Measurements from ENCODE around the gene MESD.

Gene MESD

DNA sequence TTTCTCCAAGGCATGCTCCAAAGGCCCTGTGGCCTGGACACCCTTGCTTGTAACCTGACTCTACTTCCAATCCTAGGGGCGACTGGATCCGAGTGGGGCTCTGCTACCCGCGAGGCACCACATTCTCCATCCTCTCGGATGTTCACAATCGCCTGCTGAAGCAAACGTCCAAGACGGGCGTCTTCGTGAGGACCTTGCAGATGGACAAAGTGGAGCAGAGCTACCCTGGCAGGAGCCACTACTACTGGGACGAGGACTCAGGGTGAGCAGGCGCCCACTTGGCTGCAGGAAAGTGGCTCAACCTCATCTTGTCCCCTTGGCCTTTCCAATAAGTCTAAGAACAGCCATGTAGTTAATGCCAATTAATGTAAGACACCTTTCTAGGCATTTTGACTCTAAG lies 51.9 kb downstream of the MESD start:
- no peak for DNase-seq (ENCODE audit: low read depth)

DNA sequence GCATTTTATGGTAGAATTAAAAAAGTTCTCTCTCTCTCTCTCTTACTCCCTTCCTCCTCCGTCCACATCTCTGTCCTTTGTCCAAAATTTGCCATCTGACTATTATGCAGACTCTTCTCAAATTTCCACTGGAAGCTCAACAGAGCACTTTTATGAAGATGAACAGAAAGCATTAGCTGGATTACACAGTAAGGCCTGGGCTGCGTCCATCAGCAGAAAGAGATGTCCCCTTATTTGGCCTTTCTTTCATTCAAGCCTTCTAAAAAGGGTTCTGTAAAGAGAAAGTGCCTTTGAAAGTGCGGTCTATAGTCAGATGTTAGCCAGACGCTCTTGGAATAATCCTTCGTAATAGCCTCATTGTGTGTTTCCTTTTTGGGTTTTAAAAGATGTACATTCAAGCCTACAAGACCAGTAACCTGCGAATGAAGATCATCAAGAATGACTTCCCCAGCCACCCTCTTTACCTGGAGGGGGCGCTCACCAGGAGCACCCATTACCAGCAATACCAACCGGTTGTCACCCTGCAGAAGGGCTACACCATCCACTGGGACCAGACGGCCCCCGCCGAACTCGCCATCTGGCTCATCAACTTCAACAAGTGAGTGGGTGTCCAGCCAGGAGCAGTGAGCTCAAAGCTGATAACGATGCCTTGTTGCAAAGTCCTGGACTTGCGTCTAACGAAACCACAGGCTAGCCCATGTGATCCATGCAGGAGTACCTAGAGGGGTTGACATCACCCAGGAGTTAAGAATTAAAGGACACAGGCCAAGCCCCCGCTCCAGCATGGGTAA lies 53.1 kb downstream of the MESD start:
- DNase-seq (ENCODE audit: low read depth): no peak

DNA sequence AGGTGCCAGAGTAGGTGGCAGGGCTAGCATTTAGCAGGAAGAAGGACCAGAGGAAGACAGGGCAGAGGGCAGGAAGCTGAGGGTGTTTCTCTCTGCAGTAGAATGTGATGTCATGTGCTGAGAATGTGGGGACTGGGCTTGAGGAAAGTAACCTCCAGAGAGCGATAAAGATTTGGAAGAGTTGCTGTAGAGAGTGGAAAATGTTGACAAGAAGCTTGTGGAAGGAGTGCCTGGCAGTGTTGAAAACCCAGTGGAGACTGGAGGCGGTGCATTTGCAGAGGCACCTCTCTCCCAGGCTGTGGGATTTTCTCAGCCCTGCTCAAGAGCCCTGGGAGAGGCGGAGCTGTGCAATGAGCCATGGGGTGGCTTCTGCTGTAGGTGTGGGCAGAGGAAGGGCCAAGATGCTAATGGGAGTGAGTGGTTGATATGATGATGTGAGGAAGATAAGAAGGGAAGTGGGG lies 54.8 kb downstream of the MESD start:
- peak; percentile 80 for DNase-seq (ENCODE audit: low read depth)

DNA sequence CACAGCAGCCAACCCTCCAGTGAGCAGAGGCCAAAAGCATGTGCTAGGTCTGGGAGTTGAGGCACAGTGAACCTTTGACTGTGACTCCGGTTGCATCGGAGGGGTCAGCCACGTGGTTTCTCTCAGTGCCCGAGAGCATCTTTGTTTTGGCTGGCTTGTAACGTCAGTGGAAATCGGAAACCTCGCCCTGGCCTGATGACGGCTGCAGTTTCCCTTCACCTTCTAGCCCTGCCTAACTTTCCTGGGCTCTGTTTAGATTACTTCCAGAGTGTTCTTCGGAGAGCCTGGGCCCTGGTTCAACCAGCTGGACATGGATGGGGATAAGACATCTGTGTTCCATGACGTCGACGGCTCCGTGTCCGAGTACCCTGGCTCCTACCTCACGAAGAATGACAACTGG lies 56.6 kb downstream of the MESD start:
- no peak for DNase-seq (ENCODE audit: low read depth)

DNA sequence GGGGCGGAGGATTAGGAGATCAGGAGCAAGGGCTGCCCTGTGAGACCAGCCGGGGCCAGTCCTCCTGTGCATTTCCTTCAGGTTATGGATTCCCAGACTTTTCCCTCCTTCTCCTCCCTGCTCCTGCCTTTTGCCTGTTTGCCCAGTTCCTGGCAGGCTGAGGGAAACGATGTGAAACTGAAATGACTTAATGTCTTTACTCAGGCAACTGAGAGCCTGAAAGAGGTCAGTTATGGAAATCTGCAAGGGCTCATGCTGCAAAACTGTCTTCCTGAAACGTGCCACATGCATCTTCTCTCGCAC lies 57.2 kb downstream of the MESD start:
- DNase-seq (ENCODE audit: low read depth): no peak

DNA sequence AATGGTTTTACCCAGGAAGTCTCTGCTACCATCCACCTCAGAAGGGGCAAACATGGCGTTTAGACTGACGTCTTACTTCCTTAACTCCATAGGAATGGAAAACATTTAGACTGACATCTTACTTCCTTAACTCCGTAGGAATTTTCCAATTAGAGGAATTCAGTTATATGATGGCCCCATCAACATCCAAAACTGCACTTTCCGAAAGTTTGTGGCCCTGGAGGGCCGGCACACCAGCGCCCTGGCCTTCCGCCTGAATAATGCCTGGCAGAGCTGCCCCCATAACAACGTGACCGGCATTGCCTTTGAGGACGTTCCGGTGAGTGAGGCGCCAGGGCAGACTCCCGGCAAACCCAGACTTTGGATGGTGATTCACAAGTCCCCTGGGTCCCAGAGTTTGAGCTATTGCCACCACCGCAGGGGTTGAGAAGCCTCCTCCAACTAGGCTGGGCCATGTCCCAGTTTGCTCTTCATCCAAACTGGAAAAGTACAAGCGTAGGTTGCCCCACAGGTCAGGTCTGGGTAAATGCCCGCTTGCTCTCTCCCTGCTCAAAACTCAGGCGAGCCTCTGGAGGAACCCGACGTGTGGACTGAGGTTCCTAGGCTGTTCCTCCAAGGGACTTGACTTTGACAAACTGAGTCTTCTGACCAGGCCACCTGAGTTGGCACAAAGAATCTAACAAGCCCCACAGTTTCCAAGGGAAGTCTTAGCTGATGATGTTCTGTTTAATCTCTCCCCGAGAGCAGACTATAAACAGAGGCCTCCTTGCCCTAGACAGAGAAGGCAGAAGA lies 57.7 kb downstream of the MESD start:
- DNase-seq (ENCODE audit: low read depth): no peak

DNA sequence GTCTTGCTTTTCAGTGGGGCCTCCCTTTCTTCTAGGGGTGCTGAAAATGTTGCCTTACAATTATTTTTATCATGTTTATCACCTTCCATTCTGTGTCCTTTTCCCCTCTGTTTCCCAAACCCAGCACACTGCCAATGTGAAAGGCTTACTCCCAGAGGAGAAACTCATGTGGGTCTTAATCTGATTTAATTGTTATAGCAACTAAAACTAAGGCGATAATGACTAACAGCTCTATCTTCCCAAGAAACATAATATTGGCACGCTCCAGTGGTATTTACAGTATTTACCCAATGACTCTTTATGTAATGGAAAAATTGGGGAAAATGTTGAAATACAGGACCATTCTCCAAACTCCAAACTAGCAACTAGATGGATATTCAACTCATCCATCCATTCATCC lies 58.4 kb downstream of the MESD start:
- DNase-seq (ENCODE audit: low read depth): no peak

DNA sequence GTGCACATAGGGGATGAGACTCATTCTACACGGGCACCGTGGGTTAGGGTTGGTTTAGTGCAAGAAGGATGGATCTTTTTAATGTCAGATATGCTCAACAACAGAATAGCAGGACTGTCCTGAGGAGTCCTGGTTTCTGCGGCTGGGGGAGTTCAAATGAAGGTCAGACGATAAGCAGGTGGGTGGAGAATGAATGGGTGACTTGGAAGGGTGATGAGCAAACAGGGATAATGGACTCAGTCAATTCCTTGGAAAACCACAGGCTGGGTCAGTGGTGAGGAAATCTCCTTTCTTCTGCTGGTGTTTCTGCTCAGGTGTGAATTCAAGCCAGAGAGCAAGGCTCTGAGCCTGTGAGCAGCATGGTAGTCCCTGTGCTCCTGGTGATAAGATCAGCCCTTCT lies 59.9 kb downstream of the MESD start:
- peak; percentile 33 for DNase-seq (ENCODE audit: low read depth)

DNA sequence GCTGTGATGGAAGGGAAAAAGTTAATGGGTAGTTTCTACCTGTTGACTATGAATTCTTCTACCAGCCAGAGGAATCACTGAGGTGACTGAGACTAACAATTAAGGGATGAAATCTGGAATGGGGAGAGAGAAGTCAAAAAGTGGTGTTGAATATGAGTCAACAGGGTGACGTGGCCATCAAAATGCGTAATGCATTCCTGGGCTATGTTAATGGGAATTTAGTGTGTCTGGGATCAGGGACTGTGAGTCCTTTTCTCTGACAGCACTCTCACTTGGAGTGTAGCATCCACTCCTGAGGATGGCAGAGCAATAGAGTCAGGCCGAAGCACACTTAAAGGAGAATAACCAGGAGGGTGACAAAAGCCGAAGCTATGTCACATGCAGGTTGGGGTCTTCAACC lies 60.4 kb downstream of the MESD start:
- DNase-seq (ENCODE audit: low read depth): peak; percentile 93

DNA sequence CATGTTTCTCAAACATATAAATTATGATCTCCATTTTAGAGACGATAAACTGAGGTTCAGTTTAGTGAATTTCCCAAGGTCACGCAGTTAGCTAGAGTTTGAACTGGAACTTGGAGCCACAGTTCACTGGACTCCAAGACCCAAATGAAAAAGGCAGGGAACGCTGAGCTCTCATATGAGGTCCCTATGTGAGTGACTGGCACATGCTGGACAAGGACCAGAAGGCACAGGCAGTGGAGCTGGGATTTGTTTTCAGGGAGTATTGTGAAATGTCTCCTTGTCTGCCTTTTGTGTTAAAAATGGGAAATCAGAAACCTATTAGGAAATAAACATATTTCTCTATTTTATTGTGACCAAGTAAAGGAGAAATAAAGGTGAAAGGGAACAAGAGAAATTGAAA lies 63.5 kb downstream of the MESD start:
- DNase-seq (ENCODE audit: low read depth): no peak

DNA sequence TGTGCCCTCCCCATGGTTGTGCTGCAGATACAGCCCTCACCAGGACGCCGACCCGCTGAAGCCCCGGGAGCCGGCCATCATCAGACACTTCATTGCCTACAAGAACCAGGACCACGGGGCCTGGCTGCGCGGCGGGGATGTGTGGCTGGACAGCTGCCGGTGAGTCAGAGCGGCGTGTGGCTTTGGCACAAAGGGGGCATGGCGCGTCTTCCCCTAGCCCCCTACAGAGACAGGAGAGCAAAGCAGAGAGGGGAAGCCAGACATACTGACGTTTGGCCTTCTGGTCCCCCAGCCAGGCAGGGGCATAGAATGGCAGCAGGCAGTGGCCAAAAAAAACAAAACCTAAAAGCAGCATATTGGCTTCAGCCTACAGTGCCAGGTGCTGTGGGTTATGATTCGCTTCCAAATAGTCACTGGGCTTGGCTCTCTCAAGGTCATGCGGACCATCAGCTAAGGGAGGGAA lies 64.0 kb downstream of the MESD start:
- DNase-seq (ENCODE audit: low read depth): no peak

DNA sequence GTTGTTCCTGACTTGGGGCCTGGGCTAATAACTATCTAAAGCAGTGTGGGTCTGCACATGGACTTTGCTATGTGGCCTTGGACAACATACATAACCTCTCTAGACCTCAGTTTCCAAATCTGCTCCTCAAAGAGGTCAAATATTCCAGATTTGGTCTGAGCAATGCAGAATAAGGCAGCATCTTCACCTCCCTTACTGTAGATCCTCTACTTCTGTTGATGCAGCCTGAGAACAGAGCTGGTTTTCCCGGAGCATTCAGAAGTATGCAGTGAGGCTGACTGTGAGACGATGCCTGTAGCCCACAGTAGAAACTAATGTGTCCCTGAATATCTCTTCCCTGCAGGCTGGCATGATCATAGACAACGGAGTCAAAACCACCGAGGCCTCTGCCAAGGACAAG lies 65.3 kb downstream of the MESD start:
- no peak for DNase-seq (ENCODE audit: low read depth)

DNA sequence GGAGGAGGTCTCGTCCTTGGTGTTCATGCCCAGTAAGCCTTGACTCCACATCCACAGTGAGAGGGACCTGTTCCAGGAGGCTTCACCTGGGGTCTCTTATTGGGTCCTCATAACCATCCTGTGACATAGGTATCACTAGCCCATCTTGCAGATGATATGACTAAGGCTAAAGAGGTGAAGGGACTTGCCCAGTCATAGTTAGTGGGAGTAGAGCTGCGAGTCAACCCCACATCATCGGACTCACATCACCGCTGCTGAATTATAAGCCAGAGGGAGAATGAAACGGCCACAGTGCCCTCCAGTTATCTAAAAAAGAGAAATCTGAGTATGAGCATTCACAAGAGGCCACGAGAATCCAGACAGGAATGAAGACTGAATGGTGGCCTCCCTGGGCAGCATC lies 66.0 kb downstream of the MESD start:
- DNase-seq (ENCODE audit: low read depth): no peak

DNA sequence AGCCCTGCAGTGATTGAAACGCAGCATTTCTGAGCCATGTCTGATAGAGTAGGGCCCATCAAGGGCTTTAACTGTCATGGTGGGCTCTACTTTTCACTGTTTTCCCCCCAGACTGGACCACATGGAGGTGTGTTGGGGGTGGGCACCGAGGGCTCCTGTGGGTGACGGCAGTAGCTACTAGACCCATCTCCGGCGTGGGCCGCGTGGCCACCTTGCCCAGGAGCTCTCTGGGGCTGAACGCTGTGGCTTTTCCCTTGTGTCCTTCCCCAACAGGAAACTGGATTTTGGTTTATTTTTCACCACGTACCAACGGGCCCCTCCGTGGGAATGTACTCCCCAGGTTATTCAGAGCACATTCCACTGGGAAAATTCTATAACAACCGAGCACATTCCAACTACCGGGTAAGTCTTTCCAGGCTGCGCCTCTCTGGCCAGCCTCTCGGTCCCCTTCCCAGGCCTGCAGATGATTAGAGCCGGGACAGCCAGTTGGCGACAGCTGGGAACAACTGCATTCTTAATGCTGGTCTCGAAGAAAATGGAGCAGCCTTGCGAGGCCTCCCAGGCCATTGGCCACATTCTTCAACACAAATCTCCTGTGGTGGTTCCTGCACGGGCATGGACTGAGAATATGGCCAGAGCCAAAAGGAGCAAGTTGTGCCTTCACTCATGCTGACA lies 67.7 kb downstream of the MESD start:
- DNase-seq (ENCODE audit: low read depth): no peak

DNA sequence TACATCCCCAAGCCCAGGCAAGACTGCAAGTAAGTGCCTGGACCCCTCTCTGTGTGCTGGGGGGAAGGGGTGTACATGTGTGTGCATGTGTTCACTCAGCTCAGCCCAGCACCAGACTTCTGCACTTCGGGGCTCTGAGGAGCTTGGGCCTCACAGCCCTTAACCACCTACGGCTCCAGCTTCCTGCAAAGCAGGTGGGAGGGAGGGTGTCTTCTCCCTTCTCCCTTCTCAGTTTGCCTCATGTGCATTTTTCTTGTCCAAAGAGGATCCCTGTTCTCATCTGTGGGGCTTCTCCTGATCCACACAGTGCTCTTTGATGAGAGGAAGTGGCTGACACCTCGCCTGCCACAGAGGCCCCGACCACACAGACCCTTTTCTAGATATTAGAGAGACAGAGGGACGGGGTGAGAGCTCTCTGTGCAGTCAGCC lies 69.3 kb downstream of the MESD start:
- no peak for DNase-seq (ENCODE audit: low read depth)

DNA sequence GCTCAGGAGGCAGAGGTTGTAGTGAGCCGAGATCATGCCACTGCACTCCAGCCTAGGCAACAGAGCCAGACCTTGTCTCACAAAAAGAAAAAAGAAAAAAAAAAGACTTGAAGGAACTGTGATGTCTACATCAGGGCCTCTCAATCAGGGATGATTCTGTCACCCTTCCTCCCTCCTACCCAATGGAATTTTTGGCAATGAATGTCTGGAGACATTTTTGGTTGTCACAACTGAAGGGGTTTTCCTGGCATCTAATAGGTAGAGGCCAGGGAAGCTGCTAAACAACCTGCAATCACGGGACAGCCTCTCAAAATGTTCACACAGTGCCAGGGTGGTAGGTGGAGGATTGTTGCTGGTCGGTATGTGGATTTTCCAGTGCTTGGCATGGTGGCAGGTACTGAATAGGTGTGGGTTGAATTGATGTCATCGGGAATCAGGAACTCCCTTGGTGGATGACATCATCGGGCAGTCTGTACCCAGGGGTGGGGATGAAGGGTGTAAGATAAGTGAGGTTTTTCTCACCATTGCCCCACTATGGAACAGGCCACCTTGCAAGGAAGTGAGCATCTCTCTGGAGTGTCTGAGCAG lies 71.3 kb downstream of the MESD start:
- DNase-seq (ENCODE audit: low read depth): no peak

DNA sequence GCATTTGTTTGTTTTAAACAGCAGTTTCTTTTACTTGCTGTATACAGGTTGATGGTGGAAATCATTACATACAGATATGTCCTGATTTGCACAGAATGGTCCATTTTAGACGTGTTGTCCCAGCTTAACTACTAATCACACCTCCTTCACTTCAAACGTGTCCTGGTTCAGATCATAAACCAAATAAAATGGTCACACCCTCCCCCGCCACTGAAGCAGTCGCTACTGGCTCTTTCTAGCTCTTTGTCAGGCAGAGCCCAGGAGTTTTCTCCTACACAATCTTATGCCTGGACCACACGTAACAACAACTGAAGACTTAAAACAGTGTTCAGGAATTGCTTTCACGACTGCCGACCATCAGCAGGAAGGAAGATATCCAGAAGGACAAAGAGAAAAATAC lies 73.6 kb downstream of the MESD start:
- no peak for DNase-seq (ENCODE audit: low read depth)

DNA sequence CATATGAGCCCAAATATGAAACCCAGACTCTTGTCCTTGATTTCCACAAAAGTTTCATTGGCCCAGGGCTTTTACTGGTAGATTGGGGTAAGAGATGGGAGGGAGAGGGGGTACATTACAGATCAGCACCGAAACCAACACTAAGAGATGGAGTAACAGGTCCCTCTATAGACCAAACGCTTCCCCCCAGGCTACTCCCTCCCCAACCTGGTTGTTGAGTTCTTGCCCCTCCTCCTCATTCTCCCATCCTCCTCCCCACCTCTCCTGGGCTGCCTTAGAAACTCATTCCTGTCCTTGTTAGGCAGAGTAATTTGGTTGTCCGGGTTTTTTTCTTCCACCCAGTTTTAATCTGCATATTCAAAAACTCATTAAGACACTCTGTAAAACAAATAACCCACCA lies 74.1 kb downstream of the MESD start:
- DNase-seq (ENCODE audit: low read depth): no peak

DNA sequence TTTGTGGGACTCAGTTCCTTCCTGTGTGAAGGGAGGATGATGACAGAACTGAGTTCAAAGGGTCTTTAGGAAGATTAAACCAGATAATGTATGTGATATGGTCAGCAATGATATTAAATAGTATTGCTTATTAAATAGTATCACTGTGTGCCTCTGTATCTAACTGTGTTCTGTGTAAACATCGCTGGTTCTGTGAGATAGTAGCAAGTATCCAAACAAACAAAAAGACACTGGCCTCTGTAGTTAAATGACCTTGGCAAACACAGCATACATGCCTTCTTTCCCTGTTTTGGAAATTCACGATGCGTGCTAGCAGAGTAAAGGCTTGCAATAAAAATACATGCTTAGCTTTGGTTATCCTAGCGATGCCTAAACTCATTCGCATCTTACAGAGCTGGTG lies 76.1 kb downstream of the MESD start:
- DNase-seq (ENCODE audit: low read depth): no peak

DNA sequence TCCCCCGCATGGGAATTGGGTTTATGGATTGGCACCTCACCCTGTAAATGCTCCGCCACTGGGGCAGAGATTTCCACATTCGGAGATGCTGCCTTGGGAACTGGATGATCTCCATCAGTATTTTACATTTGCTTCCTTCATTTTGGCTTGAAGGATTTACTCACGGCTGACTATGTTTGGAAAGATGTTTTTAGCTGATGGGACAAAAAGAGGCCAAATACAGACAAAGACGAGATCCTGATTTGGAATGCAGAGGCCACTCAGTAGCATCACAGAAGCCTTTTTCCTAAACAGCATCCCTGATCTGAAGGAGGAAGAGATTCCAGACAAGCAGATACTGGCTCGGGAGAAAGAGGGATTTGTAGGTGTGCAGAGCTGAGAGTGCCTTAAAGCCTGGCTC lies 76.9 kb downstream of the MESD start:
- no peak for DNase-seq (ENCODE audit: low read depth)

DNA sequence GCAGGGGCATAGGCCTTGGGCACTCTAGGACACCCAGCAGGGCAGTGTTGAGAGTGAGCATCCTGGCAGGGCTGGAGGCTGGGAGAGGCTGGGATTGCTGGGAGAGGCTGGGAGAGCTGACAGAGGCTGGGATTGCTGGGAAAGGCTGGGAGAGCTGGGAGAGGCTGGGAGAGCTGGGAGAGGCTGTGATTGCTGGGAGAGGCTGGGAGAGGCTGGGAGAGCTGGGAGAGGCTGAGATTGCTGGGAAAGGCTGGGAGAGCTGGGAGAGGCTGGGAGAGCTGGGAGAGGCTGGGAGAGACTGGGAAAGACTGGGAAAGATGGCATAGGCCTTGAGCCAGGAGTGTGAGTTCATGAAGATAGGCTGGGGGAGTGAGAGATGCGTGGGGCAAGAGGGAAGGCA lies 77.8 kb downstream of the MESD start:
- peak; percentile 31 for DNase-seq (ENCODE audit: low read depth)

DNA sequence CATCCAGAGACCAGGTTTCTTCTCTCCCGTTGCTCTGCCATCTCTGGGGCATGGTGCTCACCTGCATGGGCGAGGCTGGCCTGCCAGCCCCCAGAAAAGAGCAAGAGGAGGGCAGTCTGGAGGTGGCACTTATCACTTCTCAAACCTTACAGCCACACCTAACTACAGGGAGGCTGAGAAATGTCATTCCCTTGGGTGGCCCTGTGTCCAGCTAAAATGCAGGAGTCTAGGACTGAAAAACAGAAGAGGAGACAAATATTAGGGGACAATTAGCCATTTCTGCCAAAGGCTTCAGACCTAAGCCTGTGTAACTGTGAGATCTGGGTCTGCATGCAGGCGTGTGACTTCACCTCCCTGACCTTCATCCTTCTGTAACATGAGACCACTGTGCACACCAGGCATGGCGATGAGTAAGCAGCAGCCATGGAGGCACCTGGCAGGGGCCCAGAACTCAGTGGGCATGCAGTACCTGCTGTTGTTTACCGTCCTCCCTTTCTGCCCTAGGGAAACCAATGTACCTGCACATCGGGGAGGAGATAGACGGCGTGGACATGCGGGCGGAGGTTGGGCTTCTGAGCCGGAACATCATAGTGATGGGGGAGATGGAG lies 83.4 kb downstream of the MESD start:
- peak; percentile 50 for DNase-seq (ENCODE audit: low read depth)
